SH-SY5Y (cell line): Measurements from ENCODE around the gene THUMPD3.

ENCODE experiments used
- GATA2 ChIP-seq: IDR thresholded peaks from 2 replicates; pipeline ENCODE4 v1.6.1; 2011; ENCODE audit warnings: mild to moderate bottlenecking, low read depth, low read length
- GATA3 ChIP-seq: IDR thresholded peaks from 2 replicates; pipeline ENCODE4 v1.6.1; 2011; ENCODE audit warnings: low read depth, mild to moderate bottlenecking, low read length, moderate library complexity

Gene THUMPD3

GRCh38 chr3:9346141-9346540 lies 16.7 kb upstream of the THUMPD3 start:
- TF ChIP-seq GATA2 (no peak), GATA3 (no peak)

GRCh38 chr3:9347081-9347480 lies 15.8 kb upstream of the THUMPD3 start:
- no peak for TF ChIP-seq GATA3

DNA sequence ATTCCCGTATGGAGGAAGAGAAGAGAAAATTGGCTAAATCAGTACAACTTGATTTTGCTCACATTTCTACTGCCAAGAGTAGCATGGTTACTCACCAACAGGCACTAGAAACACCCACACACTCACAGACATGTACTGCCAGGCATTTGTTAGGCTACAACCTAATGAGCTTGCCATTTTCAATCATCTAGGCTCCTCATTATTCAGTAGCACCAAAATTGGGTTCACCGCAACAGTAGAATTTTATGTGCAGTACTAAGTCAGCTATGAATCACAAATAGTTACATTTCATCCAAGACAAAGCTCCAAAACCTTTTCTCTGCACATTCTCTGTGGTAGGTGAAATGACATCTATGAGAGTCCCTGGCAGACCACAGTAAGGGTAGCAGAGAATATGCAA lies 15.0 kb upstream of the THUMPD3 start:
- TF ChIP-seq GATA2 (no peak), GATA3 (no peak)

DNA sequence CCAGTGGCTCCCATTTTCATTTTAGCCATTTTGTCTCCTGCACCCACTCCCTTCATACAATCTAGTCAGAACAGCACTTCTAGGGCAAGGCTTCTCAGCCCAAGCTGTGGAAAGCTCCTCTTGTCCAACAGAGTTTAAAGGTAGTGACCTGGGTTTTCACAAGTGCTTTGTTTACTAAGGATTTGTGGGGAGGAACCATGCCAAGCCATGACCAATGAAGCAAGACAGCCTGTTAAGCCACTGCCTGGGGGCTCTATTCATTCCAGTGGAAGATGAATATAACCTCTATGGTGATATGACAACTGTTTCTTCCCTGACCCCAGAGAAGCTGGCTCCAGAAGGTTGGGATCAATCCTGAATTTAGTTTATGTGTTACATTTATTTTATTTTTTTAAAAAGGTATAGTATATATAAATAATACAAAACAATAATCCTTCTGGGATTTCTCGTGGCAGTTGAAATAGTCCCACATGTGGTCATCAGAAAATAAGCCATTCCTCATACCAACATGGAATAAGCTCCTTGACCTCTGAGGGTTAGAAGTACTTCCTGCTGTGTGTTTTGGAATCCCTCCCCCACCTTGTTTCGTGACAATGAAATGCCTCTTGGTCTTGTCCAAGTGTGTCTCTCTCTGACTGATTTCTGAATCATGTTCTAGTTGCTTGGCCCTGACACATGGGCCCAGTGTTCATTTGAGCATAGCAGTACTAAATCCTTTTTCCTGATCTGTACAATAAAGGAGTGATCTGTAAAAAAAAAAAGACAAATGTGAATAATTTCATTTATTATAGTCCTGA lies 13.3 kb upstream of the THUMPD3 start:
- TF ChIP-seq GATA2 (no peak), GATA3 (no peak)

GRCh38 chr3:9351709-9352126 lies 11.1 kb upstream of the THUMPD3 start:
- no peak for TF ChIP-seq GATA2
- TF ChIP-seq GATA3 = no peak

- TF ChIP-seq GATA2 = no peak
- no peak for TF ChIP-seq GATA3
These were observed 9.7 kb upstream of the THUMPD3 start for GRCh38 chr3:9352917-9353752.

DNA sequence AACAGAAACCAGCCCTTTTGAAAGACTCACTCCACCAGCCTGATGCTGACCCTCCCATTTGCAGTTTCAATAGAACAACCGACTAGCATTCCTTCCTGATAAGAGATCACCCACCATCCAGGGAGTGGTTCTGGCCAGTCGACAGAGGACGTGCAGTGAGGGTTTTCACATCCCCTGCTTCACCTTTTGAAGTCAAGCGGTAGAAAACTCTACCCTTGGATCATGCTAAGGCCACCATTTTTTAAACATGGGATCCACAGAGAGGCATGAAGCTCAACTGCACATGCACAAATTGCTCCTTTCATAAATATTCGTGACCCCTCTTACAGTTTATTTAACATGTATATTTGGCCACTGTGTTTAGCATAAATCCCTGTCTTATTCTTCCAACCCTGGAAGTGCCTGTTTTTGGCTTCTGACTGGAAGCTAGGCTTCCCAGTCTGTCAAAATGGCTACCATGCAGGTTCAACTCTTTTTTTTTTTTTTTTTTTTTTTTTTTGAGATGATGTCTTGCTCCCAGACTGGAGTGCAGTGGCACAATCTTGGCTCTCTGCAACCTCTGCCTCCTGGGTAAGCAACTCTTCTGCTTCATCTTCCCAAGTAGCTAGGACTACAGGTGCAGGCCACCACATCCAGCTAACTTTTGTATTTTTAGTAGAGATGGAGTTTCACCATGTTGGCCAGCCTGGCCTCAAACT lies 1.0 kb upstream of the THUMPD3 start:
- no peak for TF ChIP-seq GATA3

- TF ChIP-seq GATA3 (no peak), GATA2 (no peak)
These were observed 6.7 kb downstream of the THUMPD3 start for GRCh38 chr3:9369508-9369907.

GRCh38 chr3:9373465-9373864 lies 10.6 kb downstream of the THUMPD3 start:
- TF ChIP-seq GATA3 (no peak), GATA2 (no peak)

DNA sequence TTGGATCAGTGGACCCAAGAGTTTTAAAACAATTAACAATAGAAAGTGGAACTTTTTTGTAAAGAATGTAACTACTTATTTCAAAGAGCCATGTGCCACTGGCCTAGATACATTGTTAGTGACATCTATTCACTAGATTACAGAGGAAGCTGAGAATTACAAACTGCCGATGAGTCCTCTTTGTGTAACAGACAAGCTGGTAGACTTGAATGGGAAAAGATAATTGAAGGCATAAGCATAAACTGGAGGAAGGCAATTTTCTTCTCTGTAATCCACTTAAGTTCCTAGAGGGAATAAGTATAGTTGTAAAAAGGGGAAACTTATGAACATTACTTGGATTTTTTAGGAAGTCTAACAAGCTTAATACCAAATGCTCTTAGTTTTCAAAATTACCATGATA lies 15.1 kb downstream of the THUMPD3 start:
- TF ChIP-seq GATA2 = no peak
- no peak for TF ChIP-seq GATA3

GRCh38 chr3:9379327-9379726 lies 16.5 kb downstream of the THUMPD3 start:
- TF ChIP-seq GATA2 (no peak), GATA3 (no peak)

DNA sequence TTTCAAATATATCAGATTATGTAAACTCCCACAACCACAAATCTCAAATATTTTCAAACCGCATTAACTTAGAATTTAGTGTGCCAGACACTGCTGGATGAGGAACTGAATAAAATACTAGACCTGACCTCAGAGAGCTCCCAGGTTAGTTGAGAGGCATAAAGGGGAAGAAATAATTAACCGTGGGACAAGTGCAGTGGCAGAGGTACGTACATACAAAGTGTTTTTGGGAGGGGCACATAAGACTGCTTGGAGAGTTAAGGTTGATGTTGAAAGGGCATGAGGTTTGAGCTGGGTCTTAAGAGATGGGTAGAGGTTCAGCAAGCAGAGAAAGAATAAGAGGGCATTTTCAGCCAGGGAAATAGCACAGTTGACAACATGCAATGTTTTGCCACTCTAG lies 17.2 kb downstream of the THUMPD3 start:
- no peak for TF ChIP-seq GATA2
- no peak for TF ChIP-seq GATA3

DNA sequence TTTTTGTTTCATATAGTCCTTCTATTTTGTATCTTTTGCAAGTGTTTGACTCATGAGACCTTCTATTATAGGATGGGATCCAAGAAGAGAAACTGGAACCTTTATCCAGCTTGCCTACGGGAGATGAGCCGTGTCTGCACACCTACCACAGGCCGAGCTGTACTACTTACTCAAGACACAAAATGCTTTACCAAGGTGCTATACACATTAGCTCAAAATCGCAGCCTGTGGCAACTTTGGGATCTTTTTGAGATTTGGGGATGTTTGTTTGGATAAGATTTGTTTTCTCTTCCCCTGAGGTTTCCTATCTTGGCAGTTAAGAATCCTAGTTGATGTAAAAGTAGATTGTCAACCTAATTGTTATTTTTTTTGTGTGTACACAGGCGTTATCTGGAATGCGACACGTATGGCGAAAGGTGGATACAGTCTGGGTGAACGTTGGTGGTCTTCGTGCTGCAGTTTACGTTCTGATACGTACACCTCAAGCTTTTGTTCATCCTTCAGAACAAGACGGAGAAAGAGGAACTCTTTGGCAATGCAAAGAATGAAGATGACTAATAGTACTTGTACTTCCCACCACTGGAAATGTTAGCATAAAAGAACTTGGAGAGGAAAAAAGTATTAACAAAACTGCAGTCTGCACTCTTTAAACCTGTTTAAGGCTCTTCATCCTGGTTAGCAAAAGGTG lies 21.4 kb downstream of the THUMPD3 start:
- TF ChIP-seq GATA3 (no peak), GATA2 (no peak)

DNA sequence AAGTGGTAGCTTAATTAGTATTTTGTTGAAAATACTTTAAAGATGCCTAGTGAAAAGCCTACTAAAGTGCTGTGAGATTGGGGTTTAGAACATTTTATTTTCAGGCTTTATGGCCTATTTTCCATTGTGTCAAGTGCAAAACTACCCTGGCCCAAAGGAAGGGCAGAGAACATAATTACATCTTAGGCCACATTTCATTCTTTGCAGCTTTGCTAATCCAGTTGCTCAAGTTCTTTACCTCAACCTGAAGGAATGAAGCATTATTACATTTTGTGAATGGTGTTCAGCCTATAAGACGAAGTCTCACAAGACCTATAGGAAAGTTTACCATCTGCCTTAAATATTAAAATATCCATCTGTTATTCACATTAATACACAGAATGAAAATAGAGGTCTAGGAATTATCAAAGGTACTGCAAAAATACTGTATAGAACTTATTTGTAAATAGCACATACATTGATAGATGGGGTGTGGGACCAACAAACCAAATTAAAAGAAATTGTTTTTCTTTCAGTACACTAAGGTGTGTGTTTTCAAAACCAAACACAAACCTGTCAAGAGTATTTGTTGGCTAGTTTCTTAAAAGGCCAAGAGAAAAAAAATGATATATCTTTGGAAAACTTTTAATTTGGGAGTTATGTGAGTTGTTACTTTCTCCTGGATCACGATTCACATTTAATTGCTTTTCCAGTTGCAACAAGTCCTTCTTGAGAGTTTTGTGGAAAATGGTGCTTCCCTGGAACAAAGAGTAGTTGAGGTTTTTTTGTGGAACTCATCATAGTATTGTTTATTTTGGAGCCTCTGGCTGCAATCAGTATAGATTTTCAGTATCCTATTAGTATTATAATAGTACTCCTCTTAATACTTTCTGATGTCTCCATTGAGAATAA lies 22.6 kb downstream of the THUMPD3 start:
- no peak for TF ChIP-seq GATA2
- TF ChIP-seq GATA3 = no peak
